ENCODE results near the gene SDC4.

The SDC4 gene

GRCh38 chr20:45318948-45319347 is 29.3 kb downstream of the SDC4 start:
- no peak for DNase-seq (ENCODE audit: low spot score)

- DNase-seq (ENCODE audit: low spot score), result no peak
These were observed 29.8 kb downstream of the SDC4 start for GRCh38 chr20:45318386-45318939.

DNA sequence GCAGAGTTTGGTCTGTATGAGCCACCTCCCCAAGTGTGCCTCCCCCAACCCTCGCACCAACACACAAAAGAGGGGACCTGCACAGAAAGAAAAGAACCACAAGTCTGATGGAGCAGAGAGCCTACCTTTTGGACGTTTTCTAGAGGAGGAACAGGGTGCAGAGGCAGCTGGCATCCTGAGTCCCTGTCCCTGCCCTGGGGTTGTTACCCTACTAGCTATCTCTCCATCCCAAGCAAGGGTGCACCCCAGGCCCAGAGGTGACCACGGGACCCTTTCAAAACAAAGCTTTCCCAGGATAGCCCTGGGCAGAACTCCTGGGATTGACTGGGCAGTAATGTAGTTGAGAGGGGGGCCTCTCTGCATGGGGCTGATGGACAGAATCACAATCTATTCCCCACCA is 30.4 kb downstream of the SDC4 start:
- no peak for DNase-seq (ENCODE audit: low spot score)

GRCh38 chr20:45316150-45317080 is 31.8 kb downstream of the SDC4 start:
- DNase-seq (ENCODE audit: low spot score), result no peak

- no peak for DNase-seq (ENCODE audit: low spot score)
These were observed 32.6 kb downstream of the SDC4 start for GRCh38 chr20:45315672-45316071.

- DNase-seq (ENCODE audit: low spot score), result no peak
These were observed 34.3 kb downstream of the SDC4 start for GRCh38 chr20:45313943-45314342.

DNA sequence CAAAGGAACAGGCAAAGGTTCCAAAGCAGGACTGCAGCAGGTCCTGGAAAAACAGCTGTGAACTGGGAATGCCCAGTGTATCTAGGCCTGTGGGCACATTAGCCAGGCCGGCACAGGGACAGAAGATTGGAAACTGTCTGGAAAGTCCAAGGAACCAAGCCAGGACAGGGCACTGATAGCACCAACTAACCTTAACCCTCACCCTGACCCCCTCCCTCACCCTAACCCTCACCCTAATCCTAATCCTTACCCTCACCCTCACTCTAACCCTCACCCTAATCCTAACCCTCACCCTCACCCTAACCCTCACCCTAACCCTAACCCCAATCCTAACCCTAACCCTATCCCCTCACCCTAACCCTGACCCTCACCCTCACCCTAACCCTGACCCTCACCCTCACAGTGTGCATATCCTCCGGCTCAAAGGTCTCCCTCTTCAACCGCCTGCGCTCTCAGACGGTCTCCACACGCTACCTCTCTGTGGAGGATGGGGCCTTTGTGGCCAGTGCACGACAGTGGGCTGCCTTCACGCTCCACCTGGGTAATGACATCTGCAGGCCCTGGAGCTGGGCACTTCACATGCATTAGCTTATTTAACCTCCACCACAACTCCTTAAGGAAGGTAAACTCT is 35.0 kb downstream of the SDC4 start:
- DNase-seq (ENCODE audit: low spot score), result no peak

DNA sequence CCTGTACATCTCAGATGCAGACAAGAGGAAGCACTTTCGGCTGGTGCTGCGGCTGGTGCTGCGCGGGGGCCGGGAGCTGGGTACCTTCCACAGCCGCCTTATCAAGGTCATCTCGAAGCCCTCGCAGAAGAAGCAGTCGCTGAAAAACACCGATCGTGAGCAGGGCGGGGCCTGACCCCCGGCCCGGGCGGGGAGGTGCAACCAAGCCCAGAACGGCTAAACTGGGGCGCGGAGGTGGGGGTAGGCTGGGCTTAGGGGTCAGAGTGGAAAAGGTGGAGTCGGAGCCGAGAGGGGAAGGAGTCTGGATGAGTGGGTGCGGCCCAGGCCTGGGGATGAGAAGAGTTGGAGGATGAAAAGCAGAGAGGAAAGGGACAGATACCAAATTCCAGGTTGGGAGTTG is 36.0 kb downstream of the SDC4 start:
- no peak for DNase-seq (ENCODE audit: low spot score)

DNA sequence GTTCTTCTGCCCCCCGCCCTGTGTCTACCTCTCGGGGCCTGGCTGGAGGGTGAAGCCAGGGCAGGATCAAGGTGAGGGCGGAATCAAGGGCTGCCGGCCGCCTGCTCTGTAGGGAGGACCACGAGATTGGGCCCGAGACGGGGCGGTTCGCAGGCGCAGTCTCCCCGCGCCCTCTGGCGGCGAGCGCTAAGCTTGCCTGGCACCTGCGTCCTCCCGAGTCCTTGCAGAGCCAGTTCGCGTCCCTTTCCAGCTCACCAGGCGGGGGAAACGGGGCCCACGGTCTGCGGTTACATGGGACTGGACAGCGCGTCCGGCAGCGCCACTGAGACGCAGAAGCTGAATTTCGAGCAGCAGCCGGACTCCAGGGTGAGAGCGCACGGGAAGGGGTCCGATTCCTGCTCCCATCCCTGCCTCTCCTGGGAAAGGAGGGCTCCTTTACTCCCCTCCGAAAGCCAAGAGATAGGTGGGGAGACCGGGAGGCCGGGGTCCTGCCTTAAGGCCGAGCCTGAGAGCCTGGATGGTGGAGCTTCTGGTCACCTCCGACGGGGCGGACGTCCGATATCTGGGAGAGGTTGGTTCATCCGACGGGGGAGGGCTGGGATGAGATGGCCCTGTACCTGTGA is 36.5 kb downstream of the SDC4 start:
- peak; percentile 37 for DNase-seq (ENCODE audit: low spot score)

- no peak for DNase-seq (ENCODE audit: low spot score)
These were observed 39.1 kb downstream of the SDC4 start for GRCh38 chr20:45309075-45309474.

DNA sequence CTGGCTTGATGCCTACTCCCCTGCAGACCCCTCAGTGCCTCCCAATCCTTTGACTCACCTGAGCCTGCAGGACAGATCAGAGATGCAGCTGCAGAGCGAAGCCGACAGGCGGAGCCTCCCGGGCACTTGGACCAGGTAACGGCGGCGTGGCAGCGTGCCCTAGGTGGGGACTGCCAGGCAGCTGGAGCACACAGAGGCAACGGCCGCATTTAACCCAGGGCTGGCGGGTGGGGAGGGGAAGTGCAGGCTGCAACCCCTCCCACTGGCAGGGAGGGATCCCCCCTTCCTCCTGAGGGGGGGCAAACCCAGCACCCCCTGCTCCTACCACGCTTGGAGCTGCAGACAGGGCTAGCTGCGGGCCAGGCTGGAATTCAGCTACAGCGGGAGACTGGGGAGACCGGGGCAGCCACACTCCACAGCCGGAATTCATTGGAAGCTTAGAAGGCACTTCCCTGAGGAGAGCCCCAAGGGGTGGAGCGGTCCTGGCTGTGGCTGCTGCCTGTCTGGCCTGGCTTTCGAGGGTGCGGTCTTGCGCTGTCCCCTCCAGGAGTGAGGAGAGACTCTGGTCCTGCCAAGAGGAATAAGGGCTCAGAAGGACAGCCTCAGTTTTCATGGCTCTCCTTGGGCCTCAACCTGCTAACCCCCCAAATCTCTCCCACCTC is 40.0 kb downstream of the SDC4 start, which contains the start of gene MATN4:
Gene MATN4, minus strand, starts transcription at position 183 of the 662 bp plus-strand sequence. CDS start 2,717 bp downstream, outside the sequence.
- DNase-seq (ENCODE audit: low spot score), result no peak

GRCh38 chr20:45307076-45307640 is 41.1 kb downstream of the SDC4 start:
- DNase-seq (ENCODE audit: low spot score), result no peak

GRCh38 chr20:45306431-45306982 is 41.7 kb downstream of the SDC4 start, which contains the start of gene RBPJL:
TSS of gene RBPJL (plus strand) at chr20:45306840. CDS start at chr20:45306923, 83 bp downstream.
- no peak for DNase-seq (ENCODE audit: low spot score)

DNA sequence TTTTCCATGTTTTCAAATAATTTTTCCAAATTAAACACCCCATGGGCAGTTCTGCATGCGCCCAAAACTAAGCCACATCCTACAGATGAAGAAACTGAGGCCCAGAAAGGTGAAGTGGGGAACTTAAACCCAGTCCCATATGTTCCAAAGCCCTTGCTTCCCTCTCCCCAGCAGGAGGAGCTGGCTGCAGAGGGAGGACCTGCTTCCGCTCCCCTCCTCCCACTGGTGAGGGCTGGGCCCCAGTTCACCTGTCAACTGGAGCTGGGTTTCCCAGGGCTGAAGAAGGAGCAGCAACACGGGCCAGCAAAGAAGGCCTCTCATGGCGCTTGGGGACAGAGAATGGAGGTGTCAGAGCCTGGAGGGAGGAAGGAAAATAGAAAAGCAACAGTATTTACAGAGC is 43.0 kb downstream of the SDC4 start:
- DNase-seq (ENCODE audit: low spot score), result no peak

- no peak for DNase-seq (ENCODE audit: low spot score)
These were observed 43.7 kb downstream of the SDC4 start for GRCh38 chr20:45304464-45304999.

GRCh38 chr20:45303586-45304463 is 44.4 kb downstream of the SDC4 start:
- DNase-seq (ENCODE audit: low spot score), result no peak

DNA sequence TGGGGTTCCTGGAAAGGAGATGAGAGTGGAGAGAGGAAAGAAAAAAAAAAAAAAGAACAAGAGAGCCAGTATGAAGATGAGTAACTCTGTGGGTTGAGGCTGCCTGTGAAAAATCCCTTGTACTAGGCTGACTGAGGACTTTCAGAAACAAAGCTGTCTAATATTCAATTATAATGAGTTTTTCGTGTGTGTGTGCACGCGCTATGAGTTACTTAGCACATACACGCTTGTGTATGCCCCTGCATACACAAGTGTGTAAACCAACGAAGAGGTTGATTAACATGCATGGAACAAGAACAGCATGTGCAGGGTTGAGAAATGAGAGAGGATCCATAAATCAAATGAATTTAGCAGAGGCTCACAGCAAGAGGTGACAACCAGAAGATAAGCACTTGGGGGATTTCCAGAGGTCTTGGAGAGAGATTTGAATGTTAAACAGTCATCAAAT is 46.4 kb downstream of the SDC4 start:
- DNase-seq (ENCODE audit: low spot score), result no peak

GRCh38 chr20:45300961-45301360 is 47.3 kb downstream of the SDC4 start:
- no peak for DNase-seq (ENCODE audit: low spot score)

DNA sequence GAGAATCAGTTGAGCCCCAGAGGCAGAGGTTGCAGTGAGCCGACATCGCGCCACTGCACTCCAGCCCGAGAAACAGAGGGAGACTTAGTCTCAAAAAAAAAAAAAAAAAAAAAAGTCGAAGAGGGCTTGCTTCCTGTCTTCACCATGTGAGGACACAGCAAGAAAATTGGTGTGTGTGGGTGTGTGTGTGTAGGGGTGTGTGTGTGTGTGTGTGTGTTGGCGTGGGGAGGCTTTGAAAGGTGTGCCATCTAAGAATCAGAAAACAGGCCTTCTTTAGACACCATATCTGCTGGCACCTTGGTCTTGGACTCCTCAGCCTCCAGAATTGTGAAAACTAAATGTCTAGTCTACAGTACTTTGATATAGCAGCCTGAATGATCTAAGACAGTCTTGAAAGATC is 48.4 kb downstream of the SDC4 start:
- no peak for DNase-seq (ENCODE audit: low spot score)

Data from CD4-positive, alpha-beta T cell treated with Interleukin-6 at 100 ng/mL for 8 hours (primary cell).